CD8-positive, alpha-beta memory T cell (primary cell): ENCODE data around the gene SDK1. TPM values are rescaled to one million over a fixed set of nuclear protein-coding genes. Genes with fewer than 3 reads are reported as not detected.

Source experiments
- CTCF ChIA-PET: fragments of 350-600 bp; sonication (Branson Sonifier 250); formaldehyde crosslinking; loops from one replicate; lab custom pipeline; 2021; ENCODE audit warnings: antibody characterized with exemption; lab: Charles Lee
- POLR2A ChIA-PET: fragments of 350-600 bp; sonication (Branson Sonifier 250); formaldehyde crosslinking; loops from one replicate; lab custom pipeline; 2021; ENCODE audit warnings: antibody characterized with exemption; lab: Charles Lee
- DNase-seq, 5 donors: peaks; one replicate each; pipeline versions ENCODE4 v3.0.0 to v3.0.0-alpha.2; 2020 to 2022; ENCODE audit warnings: mixed read lengths in 1 of 5
- H3K27ac ChIP-seq: one replicate; pipeline ENCODE4 v1.7.0; 2013; ENCODE audit warnings: low read depth, mild to moderate bottlenecking, low read length, moderate library complexity
- H3K27me3 ChIP-seq: 2 replicates; pipeline ENCODE4 v1.7.0; 2013; ENCODE audit warnings: low read length, mild to moderate bottlenecking; ENCODE audit not compliant: insufficient read depth, poor library complexity, severe bottlenecking
- H3K36me3 ChIP-seq: 2 replicates; pipeline ENCODE4 v1.7.0; 2013; ENCODE audit warnings: mild to moderate bottlenecking, low read length, moderate library complexity; ENCODE audit not compliant: insufficient read depth
- H3K4me1 ChIP-seq: 2 replicates; pipeline ENCODE4 v1.7.0; 2013; ENCODE audit warnings: mild to moderate bottlenecking, low read length, moderate library complexity; ENCODE audit not compliant: insufficient read depth
- H3K4me3 ChIP-seq: 2 replicates; pipeline ENCODE4 v1.7.0; 2013; ENCODE audit warnings: mild to moderate bottlenecking, low read length
- H3K9me3 ChIP-seq: 2 replicates; pipeline ENCODE4 v1.7.0; 2013; ENCODE audit warnings: mild to moderate bottlenecking, low read length
- H3K27ac Mint-ChIP-seq, 8 donors: one replicate each; pipeline ENCODE4 v1.8.0; 2020 to 2021; ENCODE audit warnings: mixed read lengths in 8 of 8, mild to moderate bottlenecking in 6 of 8, inconsistent platforms in 3 of 8, moderate library complexity in 3 of 8
- H3K27me3 Mint-ChIP-seq, 2 donors: one replicate each; pipeline ENCODE4 v1.8.0; 2020 to 2021; ENCODE audit warnings: mixed read lengths in 2 of 2, mild to moderate bottlenecking in 1 of 2, moderate library complexity in 1 of 2
- H3K36me3 Mint-ChIP-seq, 3 donors: one replicate each; pipeline ENCODE4 v1.8.0; 2020 to 2021; ENCODE audit warnings: mixed read lengths in 3 of 3, inconsistent platforms in 1 of 3, mild to moderate bottlenecking in 1 of 3
- H3K4me1 Mint-ChIP-seq, 3 donors: one replicate each; pipeline ENCODE4 v1.8.0; 2020 to 2021; ENCODE audit warnings: mixed read lengths in 3 of 3, inconsistent platforms in 1 of 3, mild to moderate bottlenecking in 1 of 3
- H3K4me3 Mint-ChIP-seq, 7 donors: one replicate each; pipeline ENCODE4 v1.8.0; 2020 to 2021; ENCODE audit warnings: mixed read lengths in 7 of 7, mild to moderate bottlenecking in 6 of 7, moderate library complexity in 4 of 7, inconsistent platforms in 2 of 7
- H3K9me3 Mint-ChIP-seq, 5 donors: one replicate each; pipeline ENCODE4 v1.8.0; 2020 to 2022; ENCODE audit warnings: mixed read lengths in 5 of 5, mild to moderate bottlenecking in 3 of 5, moderate library complexity in 2 of 5, inconsistent platforms in 1 of 5
- polyA plus RNA-seq: library from polyadenylated mRNA; unstranded; fragments of 300-500 nt; fragmentation: Illumina TruSeq; gene quantifications from one replicate; pipeline ENCODE4 v1.2.3, GENCODE V29; 2021
- total RNA-seq, 2 experiments: library from RNA; stranded (reverse); gene quantifications; one replicate each; pipeline ENCODE4 v1.2.3, GENCODE V29; 2021

The SDK1 gene
- total and polyA plus RNA-seq, 3 experiments from 2014 or later: 0.04 TPM; not detected in 1

DNA sequence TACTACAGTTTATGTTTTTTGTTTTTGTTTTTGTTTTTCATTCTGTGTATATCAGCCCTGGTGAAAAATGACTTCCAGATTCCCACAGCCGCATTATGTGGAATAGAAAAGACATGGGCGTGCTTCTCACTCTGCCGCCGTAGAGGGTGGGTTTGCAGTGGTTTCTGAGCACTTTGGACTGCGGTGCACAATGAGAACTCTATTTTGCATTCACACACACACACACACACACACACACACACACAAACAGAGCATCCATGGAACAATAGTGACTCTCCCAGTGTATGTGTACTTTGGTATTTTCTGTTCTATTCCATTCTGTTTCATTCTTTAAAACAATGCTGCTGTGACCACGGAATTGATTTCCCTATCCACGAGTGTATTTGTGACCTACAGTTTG, 723.8 kb downstream of the SDK1 start:
- CTCF ChIA-PET: no interaction called here
- H3K36me3 ChIP-seq: no peaks in the 10 kb centered on the region
- H3K27me3 Mint-ChIP-seq: peaks cover 16 to 25% of the 10 kb centered on the region in 2 donors

DNA sequence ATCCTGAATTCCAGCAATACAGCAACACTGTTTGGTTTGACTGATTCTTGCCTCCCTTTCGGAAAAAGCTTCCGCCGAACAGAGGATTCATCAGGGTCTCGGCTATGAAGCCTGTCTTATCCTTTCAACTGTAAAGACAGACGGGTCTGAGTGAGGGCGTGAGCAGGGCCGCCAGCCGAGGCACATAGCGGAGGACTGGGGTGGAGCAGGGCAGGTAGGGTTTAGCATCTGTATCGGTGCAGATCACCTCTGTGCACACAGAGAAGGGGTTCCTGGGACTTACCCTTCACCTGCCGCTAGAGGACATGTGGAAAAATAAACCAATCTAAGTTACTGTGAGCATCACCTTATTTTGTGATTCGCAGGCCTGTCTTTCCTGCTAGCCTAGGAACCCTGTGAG, 724.2 kb downstream of the SDK1 start:
- Histone ChIP-seq H3K27me3 (no peaks in the 10 kb centered on the region), H3K4me3 (no peak overlapping the region), H3K4me1 (no peaks in the 10 kb centered on the region), H3K36me3 (no peaks in the 10 kb centered on the region), H3K27ac (no peak overlapping the region), H3K9me3 (no peaks in the 10 kb centered on the region)
- Mint-ChIP-seq H3K36me3 (no peaks in the 10 kb centered on the region), H3K27me3 (peaks cover 16 to 24% of the 10 kb centered on the region in 2 donors), H3K9me3 (no peaks in the 10 kb centered on the region), H3K27ac (no peak overlapping the region), H3K4me3 (no peak overlapping the region), H3K4me1 (no peaks in the 10 kb centered on the region)
- ChIA-PET POLR2A (no interaction called here), CTCF (no interaction called here)
- no peak for DNase-seq

More for the DNA sequence above, 723.8 kb downstream of the SDK1 start:
- no peaks in the 10 kb centered on the region for H3K9me3 ChIP-seq
- Mint-ChIP-seq H3K4me3 (no peak overlapping the region), H3K9me3 (no peaks in the 10 kb centered on the region), H3K4me1 (no peaks in the 10 kb centered on the region), H3K27ac (no peak overlapping the region), H3K36me3 (no peaks in the 10 kb centered on the region)
- DNase-seq: no peak
- H3K4me1 ChIP-seq: no peaks in the 10 kb centered on the region
- no peaks in the 10 kb centered on the region for H3K27me3 ChIP-seq
- no peak overlapping the region for H3K4me3 ChIP-seq
- POLR2A ChIA-PET: no interaction called here
- H3K27ac ChIP-seq: no peak overlapping the region

DNA sequence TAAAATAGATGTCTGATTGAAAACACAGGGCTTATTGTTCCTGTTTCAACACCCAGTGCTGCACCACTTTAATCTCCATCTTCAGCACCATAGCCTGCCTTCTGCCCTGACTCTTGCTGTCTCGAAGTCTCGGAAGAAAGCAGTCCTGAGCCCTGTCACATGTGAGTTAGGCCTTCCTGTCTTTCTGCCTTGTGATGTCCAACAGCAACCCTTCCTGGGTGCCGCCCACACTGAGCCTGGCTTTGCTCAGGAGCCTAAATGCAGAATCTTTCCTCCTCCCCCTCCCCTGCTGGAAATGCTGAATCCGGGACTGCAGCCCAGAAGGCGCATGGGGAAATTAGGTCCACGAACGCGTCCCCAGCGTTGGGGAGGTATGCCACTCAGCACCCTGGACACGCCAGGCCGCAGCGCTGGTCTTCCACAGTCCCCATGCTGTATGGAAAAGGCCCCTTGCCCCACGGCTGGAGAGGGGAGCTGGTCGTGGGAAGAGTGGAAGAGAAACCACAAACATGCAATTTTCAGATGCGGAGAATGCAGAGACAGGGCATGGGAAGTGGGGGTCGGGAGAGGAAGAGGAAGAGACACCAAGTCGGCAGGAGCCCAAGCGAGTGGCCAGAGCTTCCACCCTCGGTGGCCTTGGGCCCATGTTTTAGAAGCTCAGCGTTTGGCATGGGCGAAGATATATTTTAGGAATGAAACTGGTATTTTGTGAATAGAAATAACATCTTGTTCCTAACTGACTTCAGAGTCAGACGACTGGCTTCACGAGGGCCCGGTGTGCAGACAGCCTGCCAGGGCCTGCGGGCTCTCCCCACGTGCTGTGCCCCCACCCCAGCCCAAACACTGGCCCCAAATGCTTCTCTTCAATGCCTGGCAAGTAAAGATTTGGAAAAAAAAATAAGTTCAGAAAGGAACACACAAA, 724.9 kb downstream of the SDK1 start:
- Mint-ChIP-seq H3K27ac (no peak overlapping the region), H3K4me3 (no peak overlapping the region), H3K9me3 (no peaks in the 10 kb centered on the region), H3K27me3 (peaks cover 13 to 16% of the 10 kb centered on the region in 2 donors), H3K36me3 (no peaks in the 10 kb centered on the region), H3K4me1 (no peaks in the 10 kb centered on the region)
- Histone ChIP-seq H3K27me3 (no peaks in the 10 kb centered on the region), H3K36me3 (no peaks in the 10 kb centered on the region), H3K9me3 (no peaks in the 10 kb centered on the region), H3K27ac (no peak overlapping the region), H3K4me3 (no peak overlapping the region), H3K4me1 (no peaks in the 10 kb centered on the region)
- DNase-seq: no peak
- CTCF ChIA-PET: no interaction called here
- POLR2A ChIA-PET: no interaction called here

DNA sequence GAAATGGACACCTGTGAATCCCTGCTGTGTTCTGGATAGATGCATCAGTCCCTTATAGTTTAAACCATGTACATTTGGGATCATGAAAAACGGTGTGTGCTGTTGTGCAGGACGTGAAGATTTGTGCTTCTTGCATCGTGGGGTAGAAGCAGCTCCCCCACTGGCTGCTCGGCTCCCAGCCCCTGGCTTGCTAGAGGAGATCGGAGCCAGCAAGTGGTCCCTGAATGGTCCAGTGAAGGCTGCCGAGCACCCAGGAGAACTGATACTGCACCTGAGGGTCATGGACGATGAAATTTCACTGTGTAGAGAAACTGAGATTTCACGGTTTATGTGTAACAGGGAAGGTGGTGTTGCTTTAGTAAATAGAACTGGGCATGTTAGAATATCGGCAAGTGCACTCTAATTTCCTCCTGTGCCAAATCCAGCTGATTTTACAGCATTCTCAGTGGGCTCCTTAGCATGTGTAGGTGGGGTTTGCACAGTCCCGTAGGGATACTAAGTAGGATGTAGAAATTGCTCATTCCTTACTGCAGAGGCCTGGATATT, 726.0 kb downstream of the SDK1 start:
- H3K27me3 ChIP-seq: no peaks in the 10 kb centered on the region
- no peak overlapping the region for H3K27ac ChIP-seq
- no peaks in the 10 kb centered on the region for H3K4me1 ChIP-seq
- Mint-ChIP-seq H3K9me3 (no peaks in the 10 kb centered on the region), H3K4me1 (no peaks in the 10 kb centered on the region), H3K27ac (no peak overlapping the region), H3K27me3 (peaks cover 13 to 15% of the 10 kb centered on the region in 2 donors), H3K36me3 (no peaks in the 10 kb centered on the region), H3K4me3 (no peak overlapping the region)
- CTCF ChIA-PET: no interaction called here
- POLR2A ChIA-PET: no interaction called here
- H3K9me3 ChIP-seq: no peaks in the 10 kb centered on the region
- no peaks in the 10 kb centered on the region for H3K36me3 ChIP-seq
- H3K4me3 ChIP-seq: no peak overlapping the region
- no peak for DNase-seq

DNA sequence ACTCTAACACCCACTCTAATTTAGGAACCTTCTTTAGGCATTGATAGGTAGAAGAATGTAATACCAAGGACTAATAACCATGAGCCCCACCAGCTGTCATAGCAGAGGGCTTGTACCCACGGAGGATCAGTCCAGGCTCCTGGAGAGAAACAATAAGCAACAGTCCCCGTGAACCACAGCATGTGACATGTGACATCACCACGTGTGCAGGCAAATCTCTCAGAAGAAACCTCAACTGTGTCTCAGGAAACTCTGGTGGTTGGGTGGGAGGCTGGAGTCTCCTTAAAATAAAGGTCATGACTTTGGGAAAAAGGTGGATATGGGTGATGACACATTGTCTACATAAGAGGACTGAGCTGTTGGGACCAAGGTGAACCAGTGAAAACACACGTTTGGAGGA, 727.2 kb downstream of the SDK1 start:
- no peak overlapping the region for H3K27ac ChIP-seq
- ChIA-PET CTCF (no interaction called here), POLR2A (no interaction called here)
- no peak overlapping the region for H3K4me3 ChIP-seq
- H3K27me3 ChIP-seq: no peaks in the 10 kb centered on the region
- no peak for DNase-seq
- H3K9me3 ChIP-seq: no peaks in the 10 kb centered on the region
- Mint-ChIP-seq H3K4me3 (no peak overlapping the region), H3K36me3 (no peaks in the 10 kb centered on the region), H3K27me3 (peaks cover 13 to 15% of the 10 kb centered on the region in 2 donors), H3K9me3 (no peaks in the 10 kb centered on the region), H3K4me1 (no peaks in the 10 kb centered on the region), H3K27ac (no peak overlapping the region)
- H3K36me3 ChIP-seq: no peaks in the 10 kb centered on the region
- H3K4me1 ChIP-seq: no peaks in the 10 kb centered on the region

DNA sequence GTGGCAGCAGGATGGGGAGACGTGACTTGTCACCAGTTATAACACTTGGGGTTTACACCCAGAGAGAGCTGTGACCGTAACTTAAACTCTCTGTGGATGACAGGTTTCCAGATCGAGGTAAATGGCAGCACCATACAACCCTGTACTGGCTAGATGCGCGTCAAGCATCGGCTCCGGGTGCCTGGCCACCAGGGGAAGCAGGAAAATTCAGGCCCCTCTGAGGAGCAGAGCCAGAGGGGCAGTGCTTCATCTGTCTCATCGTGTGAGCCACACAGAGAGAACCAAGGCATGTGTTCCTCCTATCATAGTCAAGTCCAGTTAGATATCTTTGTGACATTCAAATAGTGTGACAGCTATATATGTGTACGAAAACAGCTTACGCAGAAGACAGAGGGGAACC, 728.9 kb downstream of the SDK1 start:
- Histone ChIP-seq H3K9me3 (no peaks in the 10 kb centered on the region), H3K36me3 (no peaks in the 10 kb centered on the region), H3K4me1 (no peaks in the 10 kb centered on the region), H3K27ac (no peak overlapping the region), H3K27me3 (no peaks in the 10 kb centered on the region), H3K4me3 (no peak overlapping the region)
- no peaks in the 10 kb centered on the region for H3K36me3 Mint-ChIP-seq
- no peak overlapping the region for H3K4me3 Mint-ChIP-seq
- H3K27me3 Mint-ChIP-seq: peaks cover 11 to 15% of the 10 kb centered on the region in 2 donors
- CTCF ChIA-PET: no interaction called here
- H3K9me3 Mint-ChIP-seq: no peaks in the 10 kb centered on the region
- no peak for DNase-seq
- H3K4me1 Mint-ChIP-seq: no peaks in the 10 kb centered on the region
- no peak overlapping the region for H3K27ac Mint-ChIP-seq
- POLR2A ChIA-PET: no interaction called here

DNA sequence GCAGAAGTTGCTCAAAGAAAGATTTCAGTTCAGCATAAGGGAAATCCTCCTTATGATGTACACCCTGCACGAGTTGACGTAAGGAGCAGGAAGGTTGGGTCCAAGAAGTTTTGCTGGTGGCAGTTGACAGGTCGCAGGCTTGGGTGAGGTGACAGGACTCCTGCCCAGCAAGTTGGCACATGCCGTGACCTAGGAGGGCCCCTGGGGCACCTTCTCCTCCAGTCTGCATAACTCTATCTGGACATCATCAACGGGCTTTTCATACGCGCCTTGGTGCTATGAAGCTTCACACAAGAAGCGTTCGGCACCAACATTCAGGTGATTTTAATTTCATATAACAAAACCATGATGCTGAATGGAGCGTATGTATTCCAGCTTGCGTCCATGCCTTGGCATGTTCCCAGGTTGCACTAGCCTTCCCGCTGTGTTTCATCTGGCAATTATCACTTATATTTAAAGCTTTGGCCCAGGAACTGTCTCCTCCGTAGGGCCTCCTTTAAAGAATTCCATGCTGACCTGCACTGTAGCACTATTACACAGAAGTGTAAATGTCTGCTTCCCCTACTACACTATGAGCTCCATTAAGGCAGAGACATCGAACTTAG, 729.4 kb downstream of the SDK1 start:
- Mint-ChIP-seq H3K4me3 (no peak overlapping the region), H3K27me3 (peaks cover 11 to 15% of the 10 kb centered on the region in 2 donors), H3K4me1 (no peaks in the 10 kb centered on the region), H3K36me3 (no peaks in the 10 kb centered on the region), H3K9me3 (no peaks in the 10 kb centered on the region), H3K27ac (no peak overlapping the region)
- Histone ChIP-seq H3K4me3 (no peak overlapping the region), H3K36me3 (no peaks in the 10 kb centered on the region), H3K27ac (no peak overlapping the region), H3K9me3 (no peaks in the 10 kb centered on the region), H3K27me3 (no peaks in the 10 kb centered on the region), H3K4me1 (no peaks in the 10 kb centered on the region)
- DNase-seq: no peak
- POLR2A ChIA-PET: no interaction called here
- CTCF ChIA-PET: no interaction called here

DNA sequence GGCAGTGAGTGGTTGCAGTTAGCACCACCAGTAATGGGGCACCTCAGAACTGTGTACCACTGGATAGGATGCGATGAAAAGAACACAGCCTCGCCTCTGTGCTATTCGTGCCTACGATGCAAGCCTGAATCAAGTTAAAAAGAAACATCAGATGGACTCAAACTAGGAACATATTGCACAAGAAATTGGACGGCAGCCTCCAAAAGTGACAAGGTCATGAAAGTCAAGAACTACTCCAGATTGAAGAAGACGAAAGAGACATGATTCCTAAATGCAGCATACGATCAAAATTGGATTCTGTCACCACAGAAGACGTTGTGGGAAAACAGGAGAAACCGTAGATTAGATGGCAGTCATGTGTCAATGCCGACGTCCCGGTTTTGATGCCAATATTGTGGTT, 732.9 kb downstream of the SDK1 start:
- Mint-ChIP-seq H3K9me3 (no peaks in the 10 kb centered on the region), H3K4me1 (no peaks in the 10 kb centered on the region), H3K27me3 (peaks cover 0 to 5% of the 10 kb centered on the region in 2 donors), H3K4me3 (no peak overlapping the region), H3K27ac (no peak overlapping the region), H3K36me3 (no peaks in the 10 kb centered on the region)
- no peaks in the 10 kb centered on the region for H3K9me3 ChIP-seq
- H3K27ac ChIP-seq: no peak overlapping the region
- no peak overlapping the region for H3K4me3 ChIP-seq
- H3K36me3 ChIP-seq: no peaks in the 10 kb centered on the region
- H3K4me1 ChIP-seq: no peaks in the 10 kb centered on the region
- DNase-seq: no peak
- no peaks in the 10 kb centered on the region for H3K27me3 ChIP-seq
- CTCF ChIA-PET: no interaction called here
- POLR2A ChIA-PET: no interaction called here
